Kidney (tissue), 14 donors: ENCODE measurements around the gene BNIP3. TPM values are rescaled to one million over a fixed set of nuclear protein-coding genes. Genes with fewer than 3 reads are reported as not detected.

Source experiments
- DNase-seq, 5 donors: peaks; one replicate each; pipeline ENCODE4 v3.0.0-alpha.2; 2013 to 2020
- FAIRE-seq: peaks from 2 replicates; lab custom pipeline; 2012; peaks lifted over from hg19 to GRCh38; lab: Jason Lieb, UNC
- H3K27ac ChIP-seq, 2 donors: one replicate each; pipeline ENCODE4 v1.7.0; 2013; ENCODE audit warnings: low read depth in 2 of 2, low read length in 2 of 2, inconsistent platforms in 1 of 2
- H3K27me3 ChIP-seq: one replicate; pipeline ENCODE4 v1.7.1; 2013; ENCODE audit warnings: low read length, inconsistent platforms; ENCODE audit not compliant: control insufficient read depth, insufficient read depth
- H3K36me3 ChIP-seq, 3 donors: one replicate each; pipeline versions ENCODE4 v1.7.0 to v1.7.1; 2013; ENCODE audit warnings: low read length in 3 of 3, control low read depth in 1 of 3, inconsistent platforms in 1 of 3; ENCODE audit not compliant: insufficient read depth in 3 of 3, control insufficient read depth in 2 of 3
- H3K4me1 ChIP-seq, 3 donors: one replicate each; pipeline versions ENCODE4 v1.7.0 to v1.7.1; 2013; ENCODE audit warnings: low read length in 3 of 3, inconsistent platforms in 1 of 3, low read depth in 1 of 3; ENCODE audit not compliant: control insufficient read depth in 2 of 3, insufficient read depth in 2 of 3
- H3K4me3 ChIP-seq, 3 donors: one replicate each; pipeline versions ENCODE4 v1.7.0 to v1.8.1; 2013; ENCODE audit warnings: low read length in 3 of 3, control low read depth in 1 of 3, inconsistent platforms in 1 of 3
- H3K9ac ChIP-seq, 3 donors: one replicate each; pipeline versions ENCODE4 v1.7.0 to v1.7.1; 2013; ENCODE audit warnings: low read length in 3 of 3, control low read depth in 1 of 3, inconsistent platforms in 1 of 3
- H3K9me3 ChIP-seq, 3 donors: one replicate each; pipeline versions ENCODE4 v1.7.0 to v1.7.1; 2013; ENCODE audit warnings: low read length in 3 of 3, control low read depth in 1 of 3, inconsistent platforms in 1 of 3; ENCODE audit not compliant: control insufficient read depth in 2 of 3, insufficient read depth in 1 of 3
- CTCF ChIP-seq: IDR thresholded peaks from 3 replicates; pipeline ENCODE4 v1.5.1; 2012; ENCODE audit warnings: mild to moderate bottlenecking, moderate library complexity, borderline replicate concordance; ENCODE audit not compliant: insufficient read depth; ENCODE audit errors: extremely low read depth
- intact Hi-C: fragments of 100-400 bp; cut with DNase I; formaldehyde crosslinking; loops from one replicate; pipeline ENCODE4 v1.11.1; 2022
- polyA plus RNA-seq: library from polyadenylated mRNA; stranded (reverse); fragments of 350-450 nt; fragmentation: Illumina TruSeq; extraction: RNeasy Lipid Tissue Mini Kit (QIAGEN cat#74804); gene quantifications from one replicate; pipeline ENCODE4 v1.2.3, GENCODE V29; 2014; ENCODE audit warnings: low read depth, low replicate concordance; ENCODE audit not compliant: insufficient read depth
- total RNA-seq: library from RNA; stranded (reverse); fragmentation: NEBNext Ultra II Directional; extraction: Animal tissue kit (Norgen Biotek cat#: 25700); gene quantifications from one replicate; pipeline ENCODE4 v1.2.1, GENCODE V29; 2021
- donor health status: control.
- donor health status: control.
- donor health status: control.
- donor health status: control.
- donor health status: control.
- donor health status: DM: yes; HTN: yes; CAD: no.
- donor health status: Normal renal cell carcinoma (clear cell type).

The BNIP3 gene
- total and polyA plus RNA-seq, 2 donors from 2014 or later: 49.6 to 75.4 TPM

DNA sequence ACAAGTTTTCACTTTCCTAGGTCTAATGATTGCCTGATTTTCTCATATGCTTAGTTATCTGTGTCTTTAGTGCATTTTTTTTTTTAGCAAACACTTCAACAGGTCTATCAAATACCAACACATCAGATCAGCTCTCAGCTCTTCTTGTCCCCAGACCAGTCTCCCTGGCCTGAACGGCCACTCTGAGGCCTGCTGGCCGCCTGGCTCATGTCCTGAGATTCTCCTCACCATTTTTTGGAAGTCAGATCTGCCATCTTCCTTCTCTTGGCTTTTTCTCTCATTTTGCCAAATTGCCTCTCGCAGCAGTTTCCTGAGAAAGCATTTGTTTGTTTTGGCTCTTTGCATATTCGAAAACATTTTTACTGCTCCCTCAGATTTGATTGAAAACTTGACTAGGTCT is 51.6 kb downstream of the BNIP3 start:
- peak in 1 of 5 donors; percentile 17 for DNase-seq
- intact Hi-C loops: no loop called here
- Histone ChIP-seq H3K27ac (no peak overlapping the region), H3K4me3 (no peak overlapping the region), H3K9me3 (peaks cover 0 to 2% (median 0%) of the 10 kb centered on the region in 3 donors), H3K27me3 (no peaks in the 10 kb centered on the region), H3K36me3 (peaks cover 0 to 5% (median 0%) of the 10 kb centered on the region in 3 donors), H3K4me1 (peaks cover 0 to 32% (median 13%) of the 10 kb centered on the region in 3 donors), H3K9ac (no peak overlapping the region)
- FAIRE-seq: no peak
- no peak for TF ChIP-seq CTCF

GRCh38 chr10:131929122-131929845 is 52.4 kb downstream of the BNIP3 start:
- no peaks in the 10 kb centered on the region for H3K27me3 ChIP-seq
- H3K9ac ChIP-seq: no peak overlapping the region
- H3K4me3 ChIP-seq: no peak overlapping the region
- intact Hi-C loops: no loop called here
- FAIRE-seq (no peak), DNase-seq (no peak)
- no peak overlapping the region for H3K27ac ChIP-seq
- H3K36me3 ChIP-seq: peaks cover 0 to 2% (median 0%) of the 10 kb centered on the region in 3 donors
- TF ChIP-seq CTCF: no peak
- H3K9me3 ChIP-seq: peaks cover 0 to 5% (median 0%) of the 10 kb centered on the region in 3 donors
- H3K4me1 ChIP-seq: peaks cover 0 to 29% (median 13%) of the 10 kb centered on the region in 3 donors

GRCh38 chr10:131928248-131929095 is 53.3 kb downstream of the BNIP3 start:
- peaks cover 0 to 5% (median 0%) of the 10 kb centered on the region in 3 donors for H3K9me3 ChIP-seq
- no peak for TF ChIP-seq CTCF
- DNase-seq (no peak), FAIRE-seq (no peak)
- H3K4me1 ChIP-seq: peaks cover 0 to 29% (median 13%) of the 10 kb centered on the region in 3 donors
- intact Hi-C loops: no loop called here
- H3K4me3 ChIP-seq: no peak overlapping the region
- no peak overlapping the region for H3K9ac ChIP-seq
- no peaks in the 10 kb centered on the region for H3K27me3 ChIP-seq
- H3K36me3 ChIP-seq: peaks cover 0 to 2% (median 0%) of the 10 kb centered on the region in 3 donors
- peak overlapping the region in 1 of 2 donors; percentile 56 for H3K27ac ChIP-seq
